HG02840 (cell line): ENCODE measurements around the gene TRAPPC11.

ENCODE experiments used
- ATAC-seq: cut with Tn5 transposase; IDR thresholded peaks from one replicate; pipeline ENCODE4 v1.9.1; 2021; ENCODE audit warnings: mild to moderate bottlenecking, moderate library complexity, moderate number of reproducible peaks; ENCODE audit not compliant: unreplicated experiment, low FRiP score

TRAPPC11 gene

DNA sequence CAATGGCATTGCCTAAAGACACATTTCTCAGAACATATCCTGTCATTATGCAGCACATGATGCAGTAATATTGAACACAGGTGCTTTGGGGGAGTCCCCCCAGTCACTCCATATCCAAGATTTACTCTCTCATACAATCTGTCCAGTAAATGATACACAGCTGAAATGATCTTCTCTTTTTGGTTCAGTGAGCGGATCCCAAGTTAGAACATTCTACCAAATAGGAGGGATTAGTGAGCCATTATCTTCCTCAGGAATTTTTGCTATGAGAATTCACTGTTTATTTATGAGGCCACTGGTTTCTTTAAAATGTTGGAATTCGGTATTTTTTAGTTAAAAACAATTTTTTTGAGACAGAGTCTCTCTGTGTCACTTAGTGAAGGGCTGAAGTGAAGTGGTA is 96.5 kb downstream of the TRAPPC11 start:
- ATAC-seq = no peak

DNA sequence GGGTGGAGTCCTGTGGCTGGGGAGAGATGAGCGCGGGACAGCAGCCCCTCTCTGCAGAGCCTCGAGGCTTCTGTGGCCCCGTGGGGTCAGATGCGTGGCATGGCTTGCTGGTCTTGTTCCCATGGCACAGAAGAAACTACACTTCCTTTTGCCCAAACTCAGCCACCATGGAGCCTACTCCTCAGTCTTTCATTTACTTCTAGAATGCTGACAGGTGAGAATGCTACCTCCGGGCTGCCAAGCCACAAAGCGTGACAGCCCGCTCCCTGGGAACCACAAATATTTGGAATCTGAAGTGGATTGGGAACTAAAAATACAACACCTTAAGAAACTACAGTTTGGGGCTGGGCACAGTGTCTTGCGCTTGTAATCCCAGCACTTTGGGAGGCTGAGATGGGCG is 98.0 kb downstream of the TRAPPC11 start:
- ATAC-seq = no peak

DNA sequence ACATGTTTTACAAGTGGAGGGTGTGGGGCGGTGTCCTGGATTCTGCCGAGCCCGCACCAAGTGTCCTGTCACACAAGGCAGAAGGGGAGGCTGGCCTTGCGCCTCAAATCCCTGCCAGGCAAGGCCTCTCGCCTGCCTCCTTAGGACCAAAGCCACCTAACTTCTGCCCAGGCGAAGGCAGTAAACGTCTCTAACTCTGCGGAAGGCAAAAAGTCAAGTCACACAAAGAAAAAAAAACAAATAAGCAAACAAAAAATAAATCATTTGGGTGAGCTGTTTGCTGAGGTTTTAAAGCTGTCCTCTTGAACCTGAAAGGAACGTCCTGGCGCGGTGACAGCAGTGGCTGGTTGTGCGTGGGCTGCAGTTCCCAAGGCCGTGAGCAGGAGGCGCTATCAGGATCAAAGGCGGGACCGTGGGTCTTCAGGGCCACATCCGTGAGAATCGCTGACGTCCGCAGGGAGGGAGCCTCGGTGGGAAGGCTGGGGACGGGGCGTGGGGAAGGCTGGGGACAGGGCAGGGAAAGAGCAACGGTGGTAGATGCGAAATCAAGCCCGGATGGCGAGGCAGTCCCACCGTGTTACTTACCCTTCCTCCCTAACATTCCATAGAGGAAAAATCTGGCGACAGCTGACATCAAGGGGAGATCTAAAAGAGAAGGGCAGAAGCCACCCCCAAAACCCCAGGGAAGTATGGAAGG is 99.1 kb downstream of the TRAPPC11 start:
- ATAC-seq = no peak

DNA sequence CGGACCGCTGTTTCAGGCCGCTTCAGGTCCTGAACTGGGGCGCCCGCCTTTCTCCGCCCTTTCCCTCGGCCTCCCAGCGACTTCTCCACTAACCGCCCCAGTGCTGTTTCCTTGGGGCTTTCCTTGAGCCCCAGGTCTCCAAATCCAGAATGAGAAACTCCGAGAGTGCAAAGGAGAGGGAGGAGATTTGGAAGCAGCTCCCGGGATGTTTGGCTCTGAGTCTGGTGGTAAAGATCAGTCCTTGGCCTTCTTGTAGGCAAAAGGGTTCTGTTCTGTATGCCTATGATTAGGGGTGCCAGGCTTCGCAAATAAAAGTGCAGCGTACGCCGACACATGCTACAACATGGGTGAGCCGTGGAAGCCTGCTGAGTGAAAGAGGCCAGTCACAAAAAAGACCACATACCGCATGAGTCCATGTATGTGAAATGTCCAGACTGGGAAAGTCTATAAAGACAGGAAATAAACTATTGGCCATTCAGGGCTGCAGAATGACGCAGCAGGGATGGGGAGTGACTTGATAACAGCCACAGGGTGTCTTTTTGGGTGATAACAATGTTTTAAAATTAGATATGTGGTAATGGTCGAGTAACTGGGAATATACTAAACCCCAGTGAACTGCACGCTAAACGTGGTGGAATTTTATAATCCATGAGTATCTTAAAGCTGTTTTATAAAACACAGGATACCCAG is 99.8 kb downstream of the TRAPPC11 start:
- ATAC-seq = no peak

DNA sequence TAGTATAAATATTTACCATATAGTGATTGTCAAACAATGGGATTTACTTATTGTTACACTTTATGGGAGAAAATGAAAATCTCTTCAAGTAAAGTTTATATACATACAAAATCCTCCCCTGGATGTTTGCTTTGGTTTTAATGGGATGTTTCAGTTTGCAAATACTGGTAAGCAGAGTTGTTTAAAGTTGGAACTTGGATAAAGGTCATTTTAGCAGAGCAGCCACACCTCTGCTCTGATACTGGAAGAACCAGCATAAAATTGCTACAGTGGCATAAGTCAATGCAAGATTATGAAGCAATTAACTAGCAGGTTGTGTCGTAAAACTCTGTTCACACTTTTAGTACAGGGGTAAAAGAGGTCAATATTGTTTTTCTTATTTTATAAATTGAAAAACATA is 101.2 kb downstream of the TRAPPC11 start:
- ATAC-seq = no peak
